GM21576 (cell line): ENCODE data around the gene ZNF473.
"Not testable (repeated sequence)": the region's sequence is repeated elsewhere in the genome, so short reads cannot be mapped to it uniquely, and the experiment has no call there.

ENCODE experiments used
- ATAC-seq: cut with Tn5 transposase; IDR thresholded peaks from one replicate; pipeline ENCODE4 v1.9.1; 2021; ENCODE audit warnings: mild to moderate bottlenecking, moderate library complexity; ENCODE audit not compliant: unreplicated experiment

ZNF473 gene

GRCh38 chr19:50097884-50098283 lies 72.1 kb downstream of the ZNF473 start:
- ATAC-seq = not testable (repeated sequence)

GRCh38 chr19:50098892-50099291 lies 73.1 kb downstream of the ZNF473 start:
- ATAC-seq = not testable (repeated sequence)

- ATAC-seq = not testable (repeated sequence)
Measured at GRCh38 chr19:50099696-50100095, 73.9 kb downstream of the ZNF473 start.

- not testable (repeated sequence) for ATAC-seq
Measured at GRCh38 chr19:50100946-50101345, 75.1 kb downstream of the ZNF473 start.
